CD4-positive, CD25-positive, alpha-beta regulatory T cell (primary cell): ENCODE measurements around the gene CREBBP. TPM values are rescaled to one million over a fixed set of nuclear protein-coding genes. Genes with fewer than 3 reads are reported as not detected.
"Not testable (repeated sequence)": the region's sequence is repeated elsewhere in the genome, so short reads cannot be mapped to it uniquely, and the experiment has no call there.

Experiments
- ATAC-seq, 2 donors: fragments of 150-1000 bp; cut with Tn5 transposase; one replicate each; pipeline ENCODE4 v1.10.0; 2021; ENCODE audit warnings: low read depth in 2 of 2, moderate number of reproducible peaks in 2 of 2, moderate library complexity in 1 of 2
- DNase-seq, 3 donors: peaks; one replicate each; pipeline versions ENCODE4 v3.0.0 to v3.0.0-alpha.2; 2012 to 2022; ENCODE audit warnings: mixed read lengths in 1 of 3
- H3K27ac ChIP-seq: one replicate; pipeline ENCODE4 v1.7.0; 2013; ENCODE audit warnings: mild to moderate bottlenecking, low read length; ENCODE audit not compliant: insufficient read depth, poor library complexity, severe bottlenecking
- H3K27me3 ChIP-seq: one replicate; pipeline ENCODE4 v1.7.0; 2013; ENCODE audit warnings: low read length; ENCODE audit not compliant: control insufficient read depth, insufficient read depth
- H3K36me3 ChIP-seq: one replicate; pipeline ENCODE4 v1.7.0; 2013; ENCODE audit warnings: mild to moderate bottlenecking, low read length, moderate library complexity; ENCODE audit not compliant: control insufficient read depth, insufficient read depth
- H3K4me1 ChIP-seq: 2 replicates; pipeline ENCODE4 v1.7.0; 2013; ENCODE audit warnings: mild to moderate bottlenecking, low read length; ENCODE audit not compliant: insufficient read depth, control insufficient read depth, poor library complexity, severe bottlenecking
- H3K4me3 ChIP-seq: one replicate; pipeline ENCODE4 v1.7.0; 2013; ENCODE audit warnings: low read depth, mild to moderate bottlenecking, low read length, moderate library complexity
- H3K9me3 ChIP-seq, 2 experiments: 1 replicate in 1 of 2; 2 replicates in 1 of 2; pipeline ENCODE4 v1.7.0; 2013; ENCODE audit warnings: low read length in 2 of 2, mild to moderate bottlenecking in 1 of 2, moderate library complexity in 1 of 2; ENCODE audit not compliant: control insufficient read depth in 2 of 2
- H3K27ac Mint-ChIP-seq, 3 donors: one replicate each; pipeline ENCODE4 v1.8.0; 2020 to 2022; ENCODE audit warnings: mild to moderate bottlenecking in 3 of 3, mixed read lengths in 3 of 3, moderate library complexity in 2 of 3
- H3K27me3 Mint-ChIP-seq: one replicate; pipeline ENCODE4 v1.8.0; 2022; ENCODE audit warnings: mild to moderate bottlenecking, mixed read lengths
- H3K36me3 Mint-ChIP-seq: one replicate; pipeline ENCODE4 v1.8.0; 2020; ENCODE audit warnings: mixed read lengths
- H3K4me1 Mint-ChIP-seq, 4 donors: one replicate each; pipeline ENCODE4 v1.8.0; 2020 to 2022; ENCODE audit warnings: mixed read lengths in 4 of 4, mild to moderate bottlenecking in 1 of 4
- H3K4me3 Mint-ChIP-seq, 4 donors: one replicate each; pipeline ENCODE4 v1.8.0; 2020 to 2022; ENCODE audit warnings: mild to moderate bottlenecking in 4 of 4, mixed read lengths in 4 of 4, moderate library complexity in 3 of 4
- H3K9me3 Mint-ChIP-seq, 7 donors: one replicate each; pipeline ENCODE4 v1.8.0; 2020 to 2022; ENCODE audit warnings: mixed read lengths in 7 of 7, mild to moderate bottlenecking in 3 of 7, moderate library complexity in 2 of 7
- polyA plus RNA-seq, 4 donors: library from polyadenylated mRNA; unstranded; fragments of 300-500 nt; fragmentation: Illumina TruSeq; gene quantifications; one replicate each; pipeline ENCODE4 v1.2.3, GENCODE V29; 2021
- total RNA-seq: library from RNA; stranded (reverse); gene quantifications from one replicate; pipeline ENCODE4 v1.2.3, GENCODE V29; 2022

The CREBBP gene
- total RNA-seq (192 TPM), polyA plus RNA-seq (1 to 10 TPM; 3.3 to 8.1 (median 4.0) TPM)

- Histone ChIP-seq H3K27me3 (no peaks in the 10 kb centered on the region), H3K9me3 (no peaks in the 10 kb centered on the region), H3K27ac (peak within 1 kb of the TSS; percentile 51), H3K36me3 (peaks cover 3% of the 10 kb centered on the region), H3K4me1 (peaks cover 43% of the 10 kb centered on the region), H3K4me3 (no peak within 1 kb of the TSS)
- ATAC-seq = peak; percentile 84 to 85
- Mint-ChIP-seq H3K4me1 (peaks cover 21 to 44% (median 33%) of the 10 kb centered on the region in 4 donors), H3K27ac (peak within 1 kb of the TSS; percentile 43 to 93 (median 89)), H3K4me3 (peak within 1 kb of the TSS; percentile 92 to 98 (median 96)), H3K36me3 (peaks cover 13% of the 10 kb centered on the region), H3K9me3 (peaks cover 0 to 2% (median 0%) of the 10 kb centered on the region in 7 donors), H3K27me3 (peaks cover 17% of the 10 kb centered on the region)
- peak; percentile 84 to 92 (median 90) for DNase-seq
Observed at GRCh38 chr16:3880623-3881498, at the start of gene CREBBP. CREBBP (minus strand) TSS chr16:3880713; CDS start chr16:3879916, 797 bp downstream.

GRCh38 chr16:3927147-3927546 is 46.6 kb upstream of the CREBBP start:
- not testable (repeated sequence) for H3K27me3 ChIP-seq, H3K4me3 Mint-ChIP-seq, H3K9me3 Mint-ChIP-seq, DNase-seq, H3K27ac ChIP-seq, H3K4me3 ChIP-seq, H3K36me3 Mint-ChIP-seq, H3K9me3 ChIP-seq, H3K4me1 Mint-ChIP-seq, H3K36me3 ChIP-seq, ATAC-seq, H3K4me1 ChIP-seq
- Mint-ChIP-seq H3K27ac (peak overlapping the region in 1 of 3 donors; percentile 7), H3K27me3 (peaks cover 17% of the 10 kb centered on the region)

- no peaks in the 10 kb centered on the region for H3K36me3 Mint-ChIP-seq
- peaks cover 0 to 7% (median 0%) of the 10 kb centered on the region in 7 donors for H3K9me3 Mint-ChIP-seq
- DNase-seq (no peak), ATAC-seq (no peak)
- Histone ChIP-seq H3K27ac (no peak overlapping the region), H3K4me3 (no peak overlapping the region), H3K36me3 (no peaks in the 10 kb centered on the region), H3K27me3 (no peaks in the 10 kb centered on the region), H3K9me3 (no peaks in the 10 kb centered on the region), H3K4me1 (no peaks in the 10 kb centered on the region)
- no peaks in the 10 kb centered on the region for H3K4me1 Mint-ChIP-seq
- H3K27me3 Mint-ChIP-seq = peaks cover 12% of the 10 kb centered on the region
- H3K27ac Mint-ChIP-seq = no peak overlapping the region
- no peak overlapping the region for H3K4me3 Mint-ChIP-seq
Observed at GRCh38 chr16:3924763-3925162, 44.2 kb upstream of the CREBBP start.

GRCh38 chr16:3922241-3922640 is 41.7 kb upstream of the CREBBP start:
- Histone ChIP-seq H3K4me1 (no peaks in the 10 kb centered on the region), H3K27me3 (no peaks in the 10 kb centered on the region), H3K9me3 (no peaks in the 10 kb centered on the region), H3K4me3 (no peak overlapping the region), H3K27ac (no peak overlapping the region), H3K36me3 (no peaks in the 10 kb centered on the region)
- ATAC-seq (no peak), DNase-seq (no peak)
- Mint-ChIP-seq H3K27me3 (peaks cover 12% of the 10 kb centered on the region), H3K9me3 (peaks cover 0 to 11% (median 3%) of the 10 kb centered on the region in 7 donors), H3K36me3 (no peaks in the 10 kb centered on the region), H3K4me3 (no peak overlapping the region), H3K4me1 (no peaks in the 10 kb centered on the region), H3K27ac (no peak overlapping the region)

GRCh38 chr16:3920206-3920605 is 39.7 kb upstream of the CREBBP start:
- Histone ChIP-seq H3K4me1 (no peaks in the 10 kb centered on the region), H3K9me3 (no peaks in the 10 kb centered on the region), H3K4me3 (no peak overlapping the region), H3K27me3 (no peaks in the 10 kb centered on the region), H3K27ac (no peak overlapping the region), H3K36me3 (no peaks in the 10 kb centered on the region)
- no peaks in the 10 kb centered on the region for H3K4me1 Mint-ChIP-seq
- ATAC-seq (no peak), DNase-seq (no peak)
- no peak overlapping the region for H3K4me3 Mint-ChIP-seq
- no peaks in the 10 kb centered on the region for H3K36me3 Mint-ChIP-seq
- no peak overlapping the region for H3K27ac Mint-ChIP-seq
- peaks cover 7% of the 10 kb centered on the region for H3K27me3 Mint-ChIP-seq
- peaks cover 0 to 11% (median 3%) of the 10 kb centered on the region in 7 donors for H3K9me3 Mint-ChIP-seq

- ATAC-seq (no peak), DNase-seq (no peak)
- H3K27me3 Mint-ChIP-seq = peaks cover 7% of the 10 kb centered on the region
- no peak overlapping the region for H3K4me3 ChIP-seq
- no peaks in the 10 kb centered on the region for H3K4me1 Mint-ChIP-seq
- no peaks in the 10 kb centered on the region for H3K27me3 ChIP-seq
- H3K4me3 Mint-ChIP-seq = no peak overlapping the region
- H3K27ac Mint-ChIP-seq = no peak overlapping the region
- no peaks in the 10 kb centered on the region for H3K36me3 ChIP-seq
- H3K9me3 Mint-ChIP-seq = peaks cover 0 to 11% (median 3%) of the 10 kb centered on the region in 7 donors
- H3K36me3 Mint-ChIP-seq = no peaks in the 10 kb centered on the region
- H3K27ac ChIP-seq = no peak overlapping the region
- no peaks in the 10 kb centered on the region for H3K9me3 ChIP-seq
- H3K4me1 ChIP-seq = no peaks in the 10 kb centered on the region
Observed at GRCh38 chr16:3919413-3919812, 38.9 kb upstream of the CREBBP start.

- H3K27ac Mint-ChIP-seq = no peak overlapping the region
Observed at GRCh38 chr16:3915426-3916260, 35.1 kb upstream of the CREBBP start.

More at GRCh38 chr16:3915426-3916260, 35.1 kb upstream of the CREBBP start:
- no peaks in the 10 kb centered on the region for H3K27me3 ChIP-seq
- Mint-ChIP-seq H3K27me3 (peaks cover 4% of the 10 kb centered on the region), H3K4me3 (peak overlapping the region in 1 of 4 donors; percentile 71), H3K9me3 (peaks cover 0 to 11% (median 0%) of the 10 kb centered on the region in 7 donors), H3K36me3 (no peaks in the 10 kb centered on the region), H3K4me1 (no peaks in the 10 kb centered on the region)
- no peak overlapping the region for H3K4me3 ChIP-seq
- no peak for DNase-seq
- no peaks in the 10 kb centered on the region for H3K4me1 ChIP-seq
- H3K27ac ChIP-seq = no peak overlapping the region
- ATAC-seq = no peak
- H3K9me3 ChIP-seq = no peaks in the 10 kb centered on the region
- H3K36me3 ChIP-seq = no peaks in the 10 kb centered on the region
